CD4-positive, alpha-beta T cell treated with Interferon gamma for 1 hour (primary cell): Measurements from ENCODE around the gene CNTN3.

Experiments
- DNase-seq: peaks from one replicate; pipeline ENCODE4 v3.0.0-alpha.2; 2020

The CNTN3 gene

GRCh38 chr3:74606996-74607395 lies 7.5 kb downstream of the CNTN3 start:
- DNase-seq: no peak

GRCh38 chr3:74605437-74605836 lies 9.0 kb downstream of the CNTN3 start:
- no peak for DNase-seq

GRCh38 chr3:74603292-74603691 lies 11.2 kb downstream of the CNTN3 start:
- DNase-seq: no peak

GRCh38 chr3:74602471-74602870 lies 12.0 kb downstream of the CNTN3 start:
- DNase-seq: no peak

GRCh38 chr3:74601793-74602192 lies 12.7 kb downstream of the CNTN3 start:
- no peak for DNase-seq

- no peak for DNase-seq
These were observed 14.9 kb downstream of the CNTN3 start for GRCh38 chr3:74599564-74599963.

GRCh38 chr3:74593152-74593551 lies 21.3 kb downstream of the CNTN3 start:
- DNase-seq: no peak

GRCh38 chr3:74592359-74592758 lies 22.1 kb downstream of the CNTN3 start:
- no peak for DNase-seq

- DNase-seq: no peak
These were observed 22.5 kb downstream of the CNTN3 start for GRCh38 chr3:74591946-74592345.

GRCh38 chr3:74591342-74591741 lies 23.1 kb downstream of the CNTN3 start:
- no peak for DNase-seq

GRCh38 chr3:74590620-74591262 lies 23.7 kb downstream of the CNTN3 start:
- DNase-seq: no peak

- DNase-seq: no peak
These were observed 29.7 kb downstream of the CNTN3 start for GRCh38 chr3:74584782-74585181.

- no peak for DNase-seq
These were observed 31.5 kb downstream of the CNTN3 start for GRCh38 chr3:74582982-74583381.

- DNase-seq: no peak
These were observed 38.6 kb downstream of the CNTN3 start for GRCh38 chr3:74575857-74576256.

GRCh38 chr3:74571118-74571517 lies 43.3 kb downstream of the CNTN3 start:
- DNase-seq: no peak
